Activated CD4-positive, alpha-beta T cell treated with anti-CD3 and anti-CD28 coated beads for 1 hour (primary cell): ENCODE results near the gene SCUBE1.

Experiments
- DNase-seq: peaks from one replicate; pipeline ENCODE4 v3.0.0-alpha.2; 2020

SCUBE1 gene

DNA sequence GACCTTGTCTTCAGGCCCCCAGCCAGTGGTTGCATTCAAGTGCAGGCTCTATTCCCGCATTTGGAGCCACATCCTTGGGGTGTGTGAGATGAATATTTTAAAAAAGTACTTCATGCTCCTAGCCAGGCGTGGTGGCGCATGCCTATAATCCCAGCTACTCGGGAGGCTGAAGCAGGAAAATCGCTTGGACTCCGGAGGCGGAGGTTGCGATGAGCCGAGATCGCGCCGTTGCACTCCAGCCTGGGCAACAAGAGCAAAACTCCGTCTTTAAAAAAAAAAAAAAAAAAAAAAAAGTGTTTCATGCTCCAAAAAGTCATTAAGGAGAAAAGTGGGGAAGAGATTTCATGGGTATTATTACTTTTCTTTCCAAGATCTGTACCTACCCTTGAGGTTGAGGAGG lies 18.0 kb downstream of the SCUBE1 start:
- DNase-seq, result no peak

DNA sequence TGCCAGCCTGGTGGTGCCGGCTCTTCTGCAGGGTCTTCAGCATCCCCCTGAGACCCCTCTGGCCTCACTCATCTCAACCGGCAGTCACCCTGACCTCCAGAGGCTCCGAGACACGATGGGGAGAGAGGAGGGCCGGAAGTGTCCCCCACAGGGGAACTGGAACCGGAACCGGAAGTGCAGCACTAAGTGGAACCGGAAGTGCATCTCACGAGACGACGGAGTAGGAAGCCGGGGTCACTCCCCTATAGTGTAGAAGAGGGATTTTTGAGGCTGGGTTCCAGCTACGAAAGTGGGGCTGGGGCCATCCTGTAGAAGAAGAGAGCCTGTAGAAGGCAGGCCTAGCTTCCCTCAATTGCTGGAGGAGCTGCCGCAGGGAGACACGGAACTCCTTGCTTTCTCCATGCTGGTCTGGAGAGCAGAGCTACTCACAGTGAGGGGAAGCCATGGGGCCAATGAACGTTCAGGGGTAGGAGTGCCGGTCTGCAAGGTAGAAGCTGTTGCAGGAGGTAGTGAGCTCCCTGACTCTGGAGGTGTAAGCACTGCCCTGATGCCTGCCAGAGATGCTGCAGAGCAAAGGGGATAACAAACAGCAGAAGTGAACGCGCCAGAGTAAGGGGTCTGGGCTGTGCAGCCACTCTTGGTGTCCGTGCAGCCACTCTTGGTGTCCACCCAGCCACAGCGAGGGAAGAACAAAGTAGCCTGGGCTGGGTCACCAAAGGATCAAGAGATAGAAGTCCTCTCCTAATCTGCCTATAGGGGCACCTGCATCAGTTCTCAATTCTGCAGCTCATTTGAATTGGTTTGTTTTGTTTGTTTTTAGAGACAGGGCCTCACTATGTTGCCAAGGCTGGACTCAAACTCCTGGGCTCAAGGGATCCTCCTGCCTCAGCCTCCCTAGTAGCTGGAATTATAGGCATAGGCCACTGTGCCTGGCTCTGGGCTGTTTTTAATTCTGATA lies 21.9 kb downstream of the SCUBE1 start:
- DNase-seq, result no peak

DNA sequence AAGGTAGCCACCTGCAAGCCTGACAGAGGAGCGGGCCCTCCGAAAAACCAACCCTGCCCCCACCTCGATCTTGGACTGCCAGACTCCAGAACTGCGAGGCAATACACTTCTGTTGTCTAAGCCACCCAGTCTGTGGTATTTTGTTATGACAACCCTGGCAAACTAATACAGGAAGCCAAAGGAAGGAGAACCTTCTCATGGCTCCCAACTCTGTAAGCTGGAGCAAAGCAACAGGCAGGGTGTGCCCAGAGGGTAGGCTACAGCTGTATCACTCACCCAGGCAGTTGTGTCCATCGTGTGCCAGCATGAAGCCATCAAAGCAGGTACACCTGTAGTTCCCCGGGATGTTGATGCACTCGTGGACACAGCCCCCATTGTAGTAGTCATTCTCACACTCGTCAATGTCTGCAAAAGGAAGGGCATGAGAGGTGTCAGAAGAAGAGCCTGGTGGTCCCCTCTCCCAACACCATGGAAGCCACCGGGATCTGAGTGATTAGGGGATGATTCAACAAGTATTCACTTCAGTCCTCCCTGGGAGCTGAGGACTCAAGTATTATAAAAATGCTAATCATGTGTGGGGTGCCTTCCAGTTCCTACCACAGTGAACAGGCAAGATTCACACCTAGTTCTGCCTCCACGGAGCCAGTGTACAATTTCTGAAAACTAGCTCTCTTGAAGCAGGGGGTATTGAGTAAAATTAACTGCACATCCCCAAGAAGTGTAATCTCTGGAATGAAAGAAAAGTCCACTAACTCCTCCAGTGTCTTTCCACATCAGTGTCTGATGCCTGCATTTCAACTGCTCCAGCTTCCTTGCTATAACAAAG lies 23.3 kb downstream of the SCUBE1 start:
- DNase-seq, result no peak

GRCh38 chr22:43317239-43317638 lies 25.9 kb downstream of the SCUBE1 start:
- no peak for DNase-seq

DNA sequence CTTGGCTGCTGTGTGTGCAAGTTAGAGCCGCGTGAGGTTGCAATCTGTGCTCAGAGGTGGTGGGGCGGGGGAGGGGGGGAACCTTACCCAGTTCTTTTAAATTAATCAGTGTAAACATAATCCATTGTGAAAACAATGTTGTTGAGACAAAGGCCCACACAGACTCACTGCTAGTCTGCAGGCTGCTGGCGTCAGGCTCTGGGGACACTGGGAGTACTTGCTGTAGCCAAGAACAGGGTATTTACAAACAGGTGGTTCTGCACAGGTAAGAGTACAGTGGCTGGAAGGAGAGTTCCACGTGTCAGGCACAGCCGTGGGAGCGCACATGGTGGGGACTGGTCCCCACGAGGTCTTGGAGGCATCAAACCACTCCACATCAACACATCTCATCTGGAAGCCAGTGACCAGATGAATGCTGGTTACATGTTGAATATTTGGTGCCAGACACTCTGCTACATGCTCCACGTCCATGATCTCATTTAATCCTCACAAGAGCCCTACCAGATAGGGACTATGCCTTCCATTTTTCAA lies 27.4 kb downstream of the SCUBE1 start:
- no peak for DNase-seq

GRCh38 chr22:43314611-43315010 lies 28.6 kb downstream of the SCUBE1 start:
- DNase-seq, result no peak

DNA sequence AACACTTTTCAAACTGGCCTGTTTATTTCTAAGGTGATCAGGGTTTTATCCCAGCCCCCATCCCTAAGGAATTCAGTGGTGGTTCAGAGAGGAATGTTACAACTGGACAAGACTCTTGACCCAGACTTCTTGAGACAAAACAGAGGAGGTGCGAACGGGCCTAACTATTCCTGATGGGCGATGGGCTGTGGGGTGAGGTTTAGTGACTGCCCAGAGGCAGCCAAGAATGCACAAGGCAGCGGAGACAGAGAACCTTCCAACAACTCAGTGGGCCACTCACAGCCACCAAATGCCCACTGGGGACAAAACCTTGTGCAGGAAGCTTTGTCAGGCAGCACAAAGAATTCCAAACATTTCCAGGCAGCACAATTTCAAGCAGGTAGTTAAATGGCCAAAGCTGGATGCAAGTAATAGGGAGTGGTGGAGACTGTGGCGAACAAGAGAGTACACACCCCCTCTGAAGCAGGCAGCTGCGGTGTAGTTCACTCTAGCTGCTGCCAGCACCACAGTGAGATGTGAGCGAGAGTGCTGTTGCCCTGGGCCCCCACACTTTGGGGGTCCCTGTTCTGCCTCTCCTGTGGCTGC lies 29.2 kb downstream of the SCUBE1 start:
- no peak for DNase-seq

DNA sequence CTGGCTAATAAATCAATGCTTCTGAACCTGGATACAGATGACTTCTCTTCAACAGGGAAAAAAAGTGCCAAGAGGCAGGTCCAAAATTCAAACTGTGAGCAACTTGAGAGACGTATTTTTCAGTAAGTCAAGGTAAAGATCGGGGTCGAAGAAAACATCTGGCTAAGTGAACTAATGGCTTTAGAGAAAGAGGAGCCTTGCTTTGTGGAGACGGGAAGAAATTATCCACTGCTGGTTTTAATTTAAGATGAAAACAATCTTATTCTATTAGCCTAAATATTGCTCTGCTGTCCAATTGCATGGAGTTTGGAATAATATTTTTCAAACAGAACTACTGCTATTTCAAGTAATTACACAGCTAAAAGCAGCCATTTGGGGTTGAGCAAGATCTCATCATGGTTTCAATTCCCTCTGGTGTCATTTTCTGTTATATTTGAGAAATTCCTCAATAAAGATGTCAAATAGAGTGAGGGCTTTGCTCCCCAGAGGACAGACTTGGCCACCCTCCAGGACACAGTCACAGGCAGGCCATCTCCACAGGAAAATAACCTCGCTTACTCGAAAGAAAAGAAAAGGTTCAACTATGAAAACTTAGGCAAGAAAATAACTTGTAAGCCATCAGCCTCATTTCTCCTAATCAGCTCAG lies 29.8 kb downstream of the SCUBE1 start:
- DNase-seq, result no peak

- no peak for DNase-seq
Measured at GRCh38 chr22:43312608-43313007, 30.6 kb downstream of the SCUBE1 start.

GRCh38 chr22:43310798-43311197 lies 32.4 kb downstream of the SCUBE1 start:
- no peak for DNase-seq

DNA sequence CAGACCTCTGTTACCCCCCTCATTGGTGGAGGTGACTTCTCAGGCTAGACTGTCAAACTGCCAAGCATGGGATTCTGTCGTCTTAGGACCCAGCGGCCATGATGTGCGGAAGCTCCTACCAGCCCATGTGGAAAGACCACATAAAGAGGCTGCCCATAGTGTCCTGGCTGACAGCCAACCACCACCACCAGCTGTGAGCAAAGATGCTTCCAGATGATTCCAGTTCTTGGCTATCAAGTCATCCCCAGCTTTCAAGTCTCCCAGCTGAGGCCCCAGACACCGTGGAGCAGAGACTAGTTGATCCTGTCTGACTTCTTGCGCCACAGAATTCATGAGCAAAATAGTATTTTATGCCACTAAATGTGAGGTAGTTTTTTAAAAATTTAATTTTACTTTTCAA lies 32.9 kb downstream of the SCUBE1 start:
- no peak for DNase-seq

DNA sequence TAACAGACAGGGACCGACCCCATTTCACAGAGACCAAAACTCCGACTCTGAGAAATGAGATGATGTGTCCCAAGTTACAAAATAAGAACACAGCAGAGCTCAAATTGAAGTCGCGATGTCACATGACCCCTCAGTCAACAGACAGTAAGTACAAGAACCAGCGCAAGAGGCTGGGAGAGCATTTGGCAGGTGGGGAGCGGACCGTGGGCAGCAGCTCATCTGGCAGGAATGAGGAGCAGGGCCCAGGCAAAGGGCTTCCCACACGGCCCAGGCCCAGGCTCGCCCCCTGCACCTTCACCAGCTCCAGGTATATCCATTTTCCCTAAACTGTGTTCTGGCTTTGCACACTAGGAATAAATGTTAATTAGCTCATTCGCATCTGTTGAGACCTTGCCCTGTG lies 34.3 kb downstream of the SCUBE1 start:
- no peak for DNase-seq

DNA sequence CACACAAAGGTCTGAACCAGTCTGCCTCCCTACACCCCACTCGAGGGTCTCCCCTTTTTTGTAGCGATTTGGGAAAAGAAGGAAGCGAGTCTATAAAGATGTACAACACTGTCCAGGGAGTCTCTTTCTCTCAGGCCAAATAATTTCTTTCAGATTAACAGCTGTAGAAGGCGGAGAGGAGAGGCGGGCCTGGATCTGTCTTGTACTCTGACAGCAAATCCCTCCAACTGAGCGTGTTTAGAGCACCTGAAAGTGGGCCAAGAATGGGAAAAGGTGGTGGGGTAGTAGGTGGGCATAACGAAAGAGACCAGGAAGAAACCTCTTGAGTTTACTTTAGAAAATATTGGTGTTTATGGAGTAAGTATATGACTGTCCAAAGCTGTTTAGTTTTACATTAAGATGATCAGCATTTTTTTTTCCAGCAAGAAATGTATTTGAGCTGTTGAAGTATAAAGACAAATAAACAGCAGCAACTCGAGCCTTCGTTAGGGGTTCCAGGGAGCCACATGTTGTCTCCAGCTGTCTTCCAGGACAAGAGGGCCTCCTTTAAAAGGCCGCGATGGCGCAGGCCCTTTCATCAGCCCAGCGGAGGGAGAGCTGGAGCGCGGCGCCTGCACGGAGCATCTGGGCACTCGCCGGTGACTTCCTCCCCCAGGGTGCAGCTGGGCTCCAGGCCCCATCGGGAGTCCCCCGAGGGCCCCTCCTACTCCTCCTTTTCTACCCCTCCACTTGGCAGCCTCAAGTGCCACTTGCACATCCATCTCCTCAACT lies 34.9 kb downstream of the SCUBE1 start:
- DNase-seq, result no peak

GRCh38 chr22:43305806-43306205 lies 37.4 kb downstream of the SCUBE1 start:
- DNase-seq, result no peak

GRCh38 chr22:43304831-43305590 lies 38.2 kb downstream of the SCUBE1 start:
- no peak for DNase-seq

DNA sequence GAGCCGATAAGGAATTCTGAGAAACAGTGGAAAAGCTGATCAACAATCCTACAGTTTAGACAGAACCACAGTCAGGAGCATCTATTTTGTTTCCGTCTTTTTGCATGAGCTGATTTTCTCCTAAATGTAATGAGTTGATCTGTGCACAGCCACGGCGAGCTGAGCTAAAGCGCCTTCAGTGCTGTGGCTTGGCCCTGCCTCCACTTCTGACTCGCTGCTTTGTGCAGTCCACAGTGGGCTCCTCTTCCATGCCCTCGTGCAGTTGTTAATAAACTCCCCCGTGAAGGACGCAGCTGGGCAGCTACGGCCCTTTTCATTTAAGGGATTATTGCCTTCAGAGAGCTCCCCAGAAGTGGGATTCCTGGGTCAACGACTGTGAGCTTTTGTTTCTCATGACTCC lies 39.4 kb downstream of the SCUBE1 start:
- DNase-seq, result no peak

DNA sequence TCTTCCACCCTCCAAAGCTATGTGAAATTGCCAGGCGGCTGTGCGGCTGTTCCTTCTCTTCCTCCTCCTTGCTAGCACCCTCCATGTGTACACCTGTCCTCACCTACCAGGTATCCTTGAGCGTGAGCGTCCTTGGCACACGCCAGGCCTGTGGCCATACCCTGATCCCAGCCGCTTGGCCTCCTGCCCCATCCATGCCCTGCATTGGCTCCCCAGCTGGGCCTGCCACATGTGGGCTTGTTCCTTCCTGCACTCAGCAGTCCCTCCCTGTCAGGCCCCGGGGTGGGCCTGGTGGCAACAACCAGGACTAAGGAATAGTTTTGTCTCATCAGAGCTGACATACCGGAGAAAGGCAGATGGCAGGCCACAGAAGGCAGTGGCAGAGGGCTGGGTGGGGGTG lies 40.0 kb downstream of the SCUBE1 start:
- no peak for DNase-seq

- no peak for DNase-seq
Measured at GRCh38 chr22:43302531-43303041, 40.6 kb downstream of the SCUBE1 start.

GRCh38 chr22:43301866-43302265 lies 41.3 kb downstream of the SCUBE1 start:
- no peak for DNase-seq

- DNase-seq, result no peak
Measured at GRCh38 chr22:43300891-43301676, 42.1 kb downstream of the SCUBE1 start.
